GM23338 (cell line): ENCODE results near the gene FSIP1. TPM values are rescaled to one million over a fixed set of nuclear protein-coding genes. Genes with fewer than 3 reads are reported as not detected.

Experiments used
- ATAC-seq: fragments of 200-7000 bp; cut with Tn5 transposase; 3 replicates; pipeline ENCODE4 v1.9.1; 2020
- DNase-seq: peaks from one replicate; pipeline ENCODE4 v3.0.0-alpha.2; 2015; ENCODE audit warnings: low spot score
- H2AFZ ChIP-seq: fragments of 200-600 bp; sonication (generic); 2 replicates; pipeline ENCODE4 v1.8.0; 2016; ENCODE audit warnings: antibody characterized with exemption, mild to moderate bottlenecking, moderate library complexity
- H3F3A ChIP-seq: fragments of 200-600 bp; sonication (generic); replicated peaks from 2 replicates; pipeline ENCODE4 v1.8.0; 2017; ENCODE audit warnings: antibody characterized with exemption, mixed run types, low read depth
- H3K27ac ChIP-seq: fragments of 200-600 bp; sonication (generic); 2 replicates; pipeline ENCODE4 v1.6.1; 2016; ENCODE audit warnings: low read depth
- H3K27me3 ChIP-seq: fragments of 200-600 bp; sonication (generic); 2 replicates; pipeline ENCODE4 v1.8.0; 2016; ENCODE audit warnings: mild to moderate bottlenecking, mixed run types, moderate library complexity; ENCODE audit not compliant: insufficient read depth
- H3K36me3 ChIP-seq: fragments of 200-600 bp; sonication (generic); 2 replicates; pipeline ENCODE4 v1.8.0; 2016; ENCODE audit warnings: mild to moderate bottlenecking; ENCODE audit not compliant: insufficient read depth
- H3K4me1 ChIP-seq: fragments of 200-600 bp; sonication (generic); 2 replicates; pipeline ENCODE4 v1.8.0; 2016; ENCODE audit warnings: mild to moderate bottlenecking, moderate library complexity; ENCODE audit not compliant: insufficient read depth
- H3K4me2 ChIP-seq: fragments of 200-600 bp; sonication (generic); 2 replicates; pipeline ENCODE4 v1.7.1; 2017; ENCODE audit warnings: mixed run types
- H3K4me3 ChIP-seq: fragments of 200-600 bp; sonication (generic); 2 replicates; pipeline ENCODE4 v1.6.1; 2016; ENCODE audit warnings: mixed run types
- H3K79me2 ChIP-seq: fragments of 200-600 bp; sonication (generic); replicated peaks from 2 replicates; pipeline ENCODE4 v1.8.0; 2017; ENCODE audit warnings: mild to moderate bottlenecking; ENCODE audit not compliant: insufficient read depth
- H3K9me2 ChIP-seq: fragments of 200-600 bp; sonication (generic); 2 replicates; pipeline ENCODE4 v1.8.0; 2017; ENCODE audit not compliant: insufficient read depth
- H4K20me1 ChIP-seq: fragments of 200-600 bp; sonication (generic); replicated peaks from 2 replicates; pipeline ENCODE4 v1.8.0; 2017; ENCODE audit warnings: mild to moderate bottlenecking; ENCODE audit not compliant: insufficient read depth
- H3K27ac Mint-ChIP-seq: 2 replicates; pipeline ENCODE4 v1.8.0; 2020; ENCODE audit warnings: inconsistent platforms, mild to moderate bottlenecking, moderate library complexity, mixed read lengths
- H3K27me3 Mint-ChIP-seq: 3 replicates; pipeline ENCODE4 v1.8.0; 2022; ENCODE audit warnings: low read depth, mild to moderate bottlenecking, moderate library complexity, mixed read lengths, inconsistent platforms; ENCODE audit not compliant: insufficient read depth, poor library complexity
- H3K36me3 Mint-ChIP-seq: 3 replicates; pipeline ENCODE4 v1.8.0; 2021; ENCODE audit warnings: low read depth, mild to moderate bottlenecking, inconsistent platforms, moderate library complexity, mixed read lengths
- H3K4me1 Mint-ChIP-seq: 3 replicates; pipeline ENCODE4 v1.8.0; 2020; ENCODE audit warnings: mild to moderate bottlenecking, inconsistent platforms, mixed read lengths
- H3K4me3 Mint-ChIP-seq: 3 replicates; pipeline ENCODE4 v1.8.0; 2021; ENCODE audit warnings: moderate library complexity, mild to moderate bottlenecking, inconsistent platforms, mixed read lengths
- H3K9me3 Mint-ChIP-seq: 3 replicates; pipeline ENCODE4 v1.8.0; 2020; ENCODE audit warnings: moderate library complexity, mild to moderate bottlenecking, inconsistent platforms, mixed read lengths
- CREB1 ChIP-seq: fragments of 250-450 bp; sonication (Bioruptor Pico); IDR thresholded peaks from 2 replicates; pipeline ENCODE4 v1.5.0; 2020; ENCODE audit warnings: low read depth, mild to moderate bottlenecking, moderate library complexity
- EZH2 ChIP-seq: fragments of 200-600 bp; sonication (generic); IDR thresholded peaks from one replicate; pipeline ENCODE4 v1.8.0; 2017; ENCODE audit warnings: antibody characterized with exemption, mild to moderate bottlenecking, low read depth; ENCODE audit not compliant: unreplicated experiment
- EZH2phosphoT487 ChIP-seq: fragments of 200-600 bp; sonication (generic); IDR thresholded peaks from one replicate; pipeline ENCODE4 v1.8.1; 2018; ENCODE audit warnings: antibody characterized with exemption; ENCODE audit not compliant: unreplicated experiment
- NANOG ChIP-seq: IDR thresholded peaks from 2 replicates; pipeline ENCODE4 v1.6.1; 2016; ENCODE audit warnings: antibody characterized with exemption, borderline replicate concordance
- POLR2AphosphoS5 ChIP-seq: IDR thresholded peaks from 2 replicates; pipeline ENCODE4 v1.6.1; 2016; ENCODE audit warnings: antibody characterized with exemption, low read depth
- STAT1 ChIP-seq: IDR thresholded peaks from one replicate; pipeline ENCODE4 v1.6.1; 2016; ENCODE audit warnings: antibody characterized with exemption; ENCODE audit not compliant: unreplicated experiment
- ZNF114 ChIP-seq: fragments of 250-450 bp; sonication (Bioruptor Pico); IDR thresholded peaks from 2 replicates; pipeline ENCODE4 v1.5.0; 2020; ENCODE audit warnings: mild to moderate bottlenecking, moderate library complexity
- ZNF331 ChIP-seq: fragments of 250-450 bp; sonication (Bioruptor Pico); IDR thresholded peaks from 2 replicates; pipeline ENCODE4 v1.5.0; 2020; ENCODE audit warnings: low read depth, mild to moderate bottlenecking, moderate library complexity
- polyA plus RNA-seq: library from polyadenylated mRNA; unstranded; fragments of >200 nt; fragmentation: Nextera tagmentation; extraction: Ambion mirVana; gene quantifications from 2 replicates; pipeline ENCODE4 v1.2.1, GENCODE V29; 2016
- total RNA-seq: library from RNA; depleted of rRNA; stranded (reverse); fragments of >200 nt; shearing (Covaris generic); gene quantifications from 2 replicates; pipeline ENCODE4 v1.2.3, GENCODE V29; 2014
- TF ChIP-seq, protein P1 (sequence below), 2 experiments: fragments of 200-600 bp in 1 of 2; sonication (generic) in 1 of 2; conservative IDR thresholded peaks; 2 replicates each; pipeline versions ENCODE4 v1.5.1 to v1.6.1; 2016 to 2017; ENCODE audit warnings: antibody characterized with exemption in 2 of 2, low read depth in 2 of 2, mild to moderate bottlenecking in 2 of 2, moderate library complexity in 1 of 2
- TF ChIP-seq, protein P2 (sequence below): IDR thresholded peaks from one replicate; pipeline ENCODE4 v1.6.1; 2018; ENCODE audit warnings: antibody characterized with exemption; ENCODE audit not compliant: unreplicated experiment
- TF ChIP-seq, protein P3 (sequence below): fragments of 250-450 bp; sonication (Bioruptor Pico); IDR thresholded peaks from 2 replicates; pipeline ENCODE4 v1.5.0; 2020; ENCODE audit warnings: mild to moderate bottlenecking, moderate library complexity
- TF ChIP-seq, protein P4 (sequence below): IDR thresholded peaks from 2 replicates; pipeline ENCODE4 v1.6.1; 2016; ENCODE audit warnings: antibody characterized with exemption

FSIP1 gene
- total and polyA plus RNA-seq, 2 experiments from 2014 or later = 0.92 to 2.1 TPM

DNA sequence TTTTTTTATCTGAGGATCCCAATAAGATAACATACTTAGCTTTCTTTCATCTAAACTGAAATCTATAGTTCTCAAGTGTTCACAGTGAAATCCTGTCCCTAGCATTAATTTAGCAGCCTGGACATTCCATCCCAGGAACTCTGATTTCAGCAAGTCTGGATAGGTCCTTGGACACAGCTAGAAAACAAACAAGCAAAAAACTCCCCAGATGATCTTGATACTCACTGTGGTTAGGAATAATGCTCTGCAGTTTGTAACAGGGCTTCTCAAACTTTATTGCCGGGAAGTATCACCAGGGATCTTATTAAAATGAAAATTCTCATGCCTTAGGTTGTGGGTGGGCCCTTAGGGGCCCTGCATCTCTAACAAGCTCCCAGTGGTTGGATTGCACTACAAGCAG lies 177.5 kb downstream of the FSIP1 start:
- no peak overlapping the region for H3K4me3 Mint-ChIP-seq
- no peaks in the 10 kb centered on the region for H3K36me3 Mint-ChIP-seq
- DNase-seq = no peak
- H3K79me2 ChIP-seq = no peaks in the 10 kb centered on the region
- TF ChIP-seq EZH2phosphoT487 (no peak), EZH2 (no peak), ZNF114 (CRISPR knock-in tag) (no peak), STAT1 (no peak), POLR2AphosphoS5 (no peak), CREB1 (CRISPR knock-in tag) (no peak), ZNF331 (CRISPR knock-in tag) (no peak), NANOG (no peak)
- TF ChIP-seq, protein P1, sequence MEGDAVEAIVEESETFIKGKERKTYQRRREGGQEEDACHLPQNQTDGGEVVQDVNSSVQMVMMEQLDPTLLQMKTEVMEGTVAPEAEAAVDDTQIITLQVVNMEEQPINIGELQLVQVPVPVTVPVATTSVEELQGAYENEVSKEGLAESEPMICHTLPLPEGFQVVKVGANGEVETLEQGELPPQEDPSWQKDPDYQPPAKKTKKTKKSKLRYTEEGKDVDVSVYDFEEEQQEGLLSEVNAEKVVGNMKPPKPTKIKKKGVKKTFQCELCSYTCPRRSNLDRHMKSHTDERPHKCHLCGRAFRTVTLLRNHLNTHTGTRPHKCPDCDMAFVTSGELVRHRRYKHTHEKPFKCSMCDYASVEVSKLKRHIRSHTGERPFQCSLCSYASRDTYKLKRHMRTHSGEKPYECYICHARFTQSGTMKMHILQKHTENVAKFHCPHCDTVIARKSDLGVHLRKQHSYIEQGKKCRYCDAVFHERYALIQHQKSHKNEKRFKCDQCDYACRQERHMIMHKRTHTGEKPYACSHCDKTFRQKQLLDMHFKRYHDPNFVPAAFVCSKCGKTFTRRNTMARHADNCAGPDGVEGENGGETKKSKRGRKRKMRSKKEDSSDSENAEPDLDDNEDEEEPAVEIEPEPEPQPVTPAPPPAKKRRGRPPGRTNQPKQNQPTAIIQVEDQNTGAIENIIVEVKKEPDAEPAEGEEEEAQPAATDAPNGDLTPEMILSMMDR (conservative IDR thresholded peaks at IDR 0.05; ENCODE audit: low read depth in 2 of 2) = no peak
- TF ChIP-seq, protein P2, sequence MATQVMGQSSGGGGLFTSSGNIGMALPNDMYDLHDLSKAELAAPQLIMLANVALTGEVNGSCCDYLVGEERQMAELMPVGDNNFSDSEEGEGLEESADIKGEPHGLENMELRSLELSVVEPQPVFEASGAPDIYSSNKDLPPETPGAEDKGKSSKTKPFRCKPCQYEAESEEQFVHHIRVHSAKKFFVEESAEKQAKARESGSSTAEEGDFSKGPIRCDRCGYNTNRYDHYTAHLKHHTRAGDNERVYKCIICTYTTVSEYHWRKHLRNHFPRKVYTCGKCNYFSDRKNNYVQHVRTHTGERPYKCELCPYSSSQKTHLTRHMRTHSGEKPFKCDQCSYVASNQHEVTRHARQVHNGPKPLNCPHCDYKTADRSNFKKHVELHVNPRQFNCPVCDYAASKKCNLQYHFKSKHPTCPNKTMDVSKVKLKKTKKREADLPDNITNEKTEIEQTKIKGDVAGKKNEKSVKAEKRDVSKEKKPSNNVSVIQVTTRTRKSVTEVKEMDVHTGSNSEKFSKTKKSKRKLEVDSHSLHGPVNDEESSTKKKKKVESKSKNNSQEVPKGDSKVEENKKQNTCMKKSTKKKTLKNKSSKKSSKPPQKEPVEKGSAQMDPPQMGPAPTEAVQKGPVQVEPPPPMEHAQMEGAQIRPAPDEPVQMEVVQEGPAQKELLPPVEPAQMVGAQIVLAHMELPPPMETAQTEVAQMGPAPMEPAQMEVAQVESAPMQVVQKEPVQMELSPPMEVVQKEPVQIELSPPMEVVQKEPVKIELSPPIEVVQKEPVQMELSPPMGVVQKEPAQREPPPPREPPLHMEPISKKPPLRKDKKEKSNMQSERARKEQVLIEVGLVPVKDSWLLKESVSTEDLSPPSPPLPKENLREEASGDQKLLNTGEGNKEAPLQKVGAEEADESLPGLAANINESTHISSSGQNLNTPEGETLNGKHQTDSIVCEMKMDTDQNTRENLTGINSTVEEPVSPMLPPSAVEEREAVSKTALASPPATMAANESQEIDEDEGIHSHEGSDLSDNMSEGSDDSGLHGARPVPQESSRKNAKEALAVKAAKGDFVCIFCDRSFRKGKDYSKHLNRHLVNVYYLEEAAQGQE = no peak
- TF ChIP-seq, protein P3, sequence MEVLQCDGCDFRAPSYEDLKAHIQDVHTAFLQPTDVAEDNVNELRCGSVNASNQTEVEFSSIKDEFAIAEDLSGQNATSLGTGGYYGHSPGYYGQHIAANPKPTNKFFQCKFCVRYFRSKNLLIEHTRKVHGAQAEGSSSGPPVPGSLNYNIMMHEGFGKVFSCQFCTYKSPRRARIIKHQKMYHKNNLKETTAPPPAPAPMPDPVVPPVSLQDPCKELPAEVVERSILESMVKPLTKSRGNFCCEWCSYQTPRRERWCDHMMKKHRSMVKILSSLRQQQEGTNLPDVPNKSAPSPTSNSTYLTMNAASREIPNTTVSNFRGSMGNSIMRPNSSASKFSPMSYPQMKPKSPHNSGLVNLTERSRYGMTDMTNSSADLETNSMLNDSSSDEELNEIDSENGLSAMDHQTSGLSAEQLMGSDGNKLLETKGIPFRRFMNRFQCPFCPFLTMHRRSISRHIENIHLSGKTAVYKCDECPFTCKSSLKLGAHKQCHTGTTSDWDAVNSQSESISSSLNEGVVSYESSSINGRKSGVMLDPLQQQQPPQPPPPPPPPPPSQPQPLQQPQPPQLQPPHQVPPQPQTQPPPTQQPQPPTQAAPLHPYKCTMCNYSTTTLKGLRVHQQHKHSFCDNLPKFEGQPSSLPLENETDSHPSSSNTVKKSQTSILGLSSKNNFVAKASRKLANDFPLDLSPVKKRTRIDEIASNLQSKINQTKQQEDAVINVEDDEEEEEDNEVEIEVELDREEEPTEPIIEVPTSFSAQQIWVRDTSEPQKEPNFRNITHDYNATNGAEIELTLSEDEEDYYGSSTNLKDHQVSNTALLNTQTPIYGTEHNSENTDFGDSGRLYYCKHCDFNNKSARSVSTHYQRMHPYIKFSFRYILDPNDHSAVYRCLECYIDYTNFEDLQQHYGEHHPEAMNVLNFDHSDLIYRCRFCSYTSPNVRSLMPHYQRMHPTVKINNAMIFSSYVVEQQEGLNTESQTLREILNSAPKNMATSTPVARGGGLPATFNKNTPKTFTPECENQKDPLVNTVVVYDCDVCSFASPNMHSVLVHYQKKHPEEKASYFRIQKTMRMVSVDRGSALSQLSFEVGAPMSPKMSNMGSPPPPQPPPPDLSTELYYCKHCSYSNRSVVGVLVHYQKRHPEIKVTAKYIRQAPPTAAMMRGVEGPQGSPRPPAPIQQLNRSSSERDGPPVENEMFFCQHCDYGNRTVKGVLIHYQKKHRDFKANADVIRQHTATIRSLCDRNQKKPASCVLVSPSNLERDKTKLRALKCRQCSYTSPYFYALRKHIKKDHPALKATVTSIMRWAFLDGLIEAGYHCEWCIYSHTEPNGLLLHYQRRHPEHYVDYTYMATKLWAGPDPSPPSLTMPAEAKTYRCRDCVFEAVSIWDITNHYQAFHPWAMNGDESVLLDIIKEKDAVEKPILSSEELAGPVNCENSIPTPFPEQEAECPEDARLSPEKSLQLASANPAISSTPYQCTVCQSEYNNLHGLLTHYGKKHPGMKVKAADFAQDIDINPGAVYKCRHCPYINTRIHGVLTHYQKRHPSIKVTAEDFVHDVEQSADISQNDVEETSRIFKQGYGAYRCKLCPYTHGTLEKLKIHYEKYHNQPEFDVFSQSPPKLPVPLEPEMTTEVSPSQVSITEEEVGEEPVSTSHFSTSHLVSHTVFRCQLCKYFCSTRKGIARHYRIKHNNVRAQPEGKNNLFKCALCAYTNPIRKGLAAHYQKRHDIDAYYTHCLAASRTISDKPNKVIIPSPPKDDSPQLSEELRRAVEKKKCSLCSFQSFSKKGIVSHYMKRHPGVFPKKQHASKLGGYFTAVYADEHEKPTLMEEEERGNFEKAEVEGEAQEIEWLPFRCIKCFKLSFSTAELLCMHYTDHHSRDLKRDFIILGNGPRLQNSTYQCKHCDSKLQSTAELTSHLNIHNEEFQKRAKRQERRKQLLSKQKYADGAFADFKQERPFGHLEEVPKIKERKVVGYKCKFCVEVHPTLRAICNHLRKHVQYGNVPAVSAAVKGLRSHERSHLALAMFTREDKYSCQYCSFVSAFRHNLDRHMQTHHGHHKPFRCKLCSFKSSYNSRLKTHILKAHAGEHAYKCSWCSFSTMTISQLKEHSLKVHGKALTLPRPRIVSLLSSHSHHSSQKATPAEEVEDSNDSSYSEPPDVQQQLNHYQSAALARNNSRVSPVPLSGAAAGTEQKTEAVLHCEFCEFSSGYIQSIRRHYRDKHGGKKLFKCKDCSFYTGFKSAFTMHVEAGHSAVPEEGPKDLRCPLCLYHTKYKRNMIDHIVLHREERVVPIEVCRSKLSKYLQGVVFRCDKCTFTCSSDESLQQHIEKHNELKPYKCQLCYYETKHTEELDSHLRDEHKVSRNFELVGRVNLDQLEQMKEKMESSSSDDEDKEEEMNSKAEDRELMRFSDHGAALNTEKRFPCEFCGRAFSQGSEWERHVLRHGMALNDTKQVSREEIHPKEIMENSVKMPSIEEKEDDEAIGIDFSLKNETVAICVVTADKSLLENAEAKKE (CRISPR knock-in tag) = no peak
- TF ChIP-seq, protein P4, sequence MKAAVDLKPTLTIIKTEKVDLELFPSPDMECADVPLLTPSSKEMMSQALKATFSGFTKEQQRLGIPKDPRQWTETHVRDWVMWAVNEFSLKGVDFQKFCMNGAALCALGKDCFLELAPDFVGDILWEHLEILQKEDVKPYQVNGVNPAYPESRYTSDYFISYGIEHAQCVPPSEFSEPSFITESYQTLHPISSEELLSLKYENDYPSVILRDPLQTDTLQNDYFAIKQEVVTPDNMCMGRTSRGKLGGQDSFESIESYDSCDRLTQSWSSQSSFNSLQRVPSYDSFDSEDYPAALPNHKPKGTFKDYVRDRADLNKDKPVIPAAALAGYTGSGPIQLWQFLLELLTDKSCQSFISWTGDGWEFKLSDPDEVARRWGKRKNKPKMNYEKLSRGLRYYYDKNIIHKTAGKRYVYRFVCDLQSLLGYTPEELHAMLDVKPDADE = no peak
- no peaks in the 10 kb centered on the region for H3K27me3 Mint-ChIP-seq
- no peaks in the 10 kb centered on the region; the same call in 1 of the 2 replicates for H3K36me3 ChIP-seq
- no peaks in the 10 kb centered on the region for H3K4me1 ChIP-seq
- H3K9me3 Mint-ChIP-seq = peaks cover 2% of the 10 kb centered on the region; the same call in 1 of the 3 replicates
- H3K27ac Mint-ChIP-seq = no peak overlapping the region
- no peak overlapping the region for H3K27ac ChIP-seq
- H3K27me3 ChIP-seq = no peaks in the 10 kb centered on the region
- H3K4me2 ChIP-seq = no peak overlapping the region
- H3K4me3 ChIP-seq = no peak overlapping the region
- no peaks in the 10 kb centered on the region for H3K4me1 Mint-ChIP-seq
- H3F3A ChIP-seq = no peaks in the 10 kb centered on the region
- no peaks in the 10 kb centered on the region for H4K20me1 ChIP-seq
- no peaks in the 10 kb centered on the region for H3K9me2 ChIP-seq
- ATAC-seq = no peak
- H2AFZ ChIP-seq = no peak overlapping the region
